Liver (tissue), 3 donors: ENCODE data around the gene DIP2C.

Experiments used
- EGR1 ChIP-seq, 2 donors: IDR thresholded peaks; 2 replicates each; pipeline ENCODE4 v1.6.1; 2016 to 2018; ENCODE audit warnings: antibody characterized with exemption in 2 of 2, low read depth in 2 of 2
- FOXA1 ChIP-seq: IDR thresholded peaks from 2 replicates; pipeline ENCODE4 v1.6.1; 2016; ENCODE audit warnings: antibody characterized with exemption
- GABPA ChIP-seq, 2 donors: IDR thresholded peaks in 1 of 2; conservative IDR thresholded peaks in 1 of 2; 2 replicates each; pipeline ENCODE4 v1.6.1; 2016; ENCODE audit warnings: antibody characterized with exemption in 2 of 2, mild to moderate bottlenecking in 1 of 2, moderate library complexity in 1 of 2
- HNF4A ChIP-seq, 2 donors: conservative IDR thresholded peaks; 2 replicates each; pipeline ENCODE4 v1.6.1; 2016; ENCODE audit warnings: antibody characterized with exemption in 2 of 2, mild to moderate bottlenecking in 2 of 2
- HNF4G ChIP-seq: IDR thresholded peaks from 2 replicates; pipeline ENCODE4 v1.6.1; 2016; ENCODE audit warnings: antibody characterized with exemption
- RAD21 ChIP-seq, 2 donors: IDR thresholded peaks; 2 replicates each; pipeline ENCODE4 v1.6.1; 2016; ENCODE audit warnings: antibody characterized with exemption in 2 of 2, mild to moderate bottlenecking in 2 of 2
- SP1 ChIP-seq: IDR thresholded peaks from 2 replicates; pipeline ENCODE4 v1.6.1; 2018; ENCODE audit warnings: antibody characterized with exemption, mild to moderate bottlenecking
- TAF1 ChIP-seq: conservative IDR thresholded peaks from 2 replicates; pipeline ENCODE4 v1.6.1; 2016; ENCODE audit warnings: antibody characterized with exemption, mild to moderate bottlenecking
- YY1 ChIP-seq: IDR thresholded peaks from 2 replicates; pipeline ENCODE4 v1.6.1; 2016; ENCODE audit warnings: antibody characterized with exemption, mild to moderate bottlenecking
- TF ChIP-seq, protein P1 (sequence below): fragments of 150-350 bp; IDR thresholded peaks from 2 replicates; pipeline ENCODE4 v1.5.1; 2017; ENCODE audit warnings: improper control_type of control experiment, low read depth, low read length; ENCODE audit not compliant: missing input control
- TF ChIP-seq, protein P2 (sequence below): IDR thresholded peaks from 2 replicates; pipeline ENCODE4 v1.6.1; 2016; ENCODE audit warnings: antibody characterized with exemption
- TF ChIP-seq, protein P3 (sequence below): IDR thresholded peaks from 2 replicates; pipeline ENCODE4 v1.6.1; 2016; ENCODE audit warnings: antibody characterized with exemption, mild to moderate bottlenecking
- TF ChIP-seq, protein P4 (sequence below): IDR thresholded peaks from 2 replicates; pipeline ENCODE4 v1.6.1; 2016; ENCODE audit warnings: antibody characterized with exemption
- TF ChIP-seq, protein P5 (sequence below): IDR thresholded peaks from 2 replicates; pipeline ENCODE4 v1.6.1; 2016; ENCODE audit warnings: antibody characterized with exemption
- donor health status: healthy.
- donor health status: healthy.

DNA sequence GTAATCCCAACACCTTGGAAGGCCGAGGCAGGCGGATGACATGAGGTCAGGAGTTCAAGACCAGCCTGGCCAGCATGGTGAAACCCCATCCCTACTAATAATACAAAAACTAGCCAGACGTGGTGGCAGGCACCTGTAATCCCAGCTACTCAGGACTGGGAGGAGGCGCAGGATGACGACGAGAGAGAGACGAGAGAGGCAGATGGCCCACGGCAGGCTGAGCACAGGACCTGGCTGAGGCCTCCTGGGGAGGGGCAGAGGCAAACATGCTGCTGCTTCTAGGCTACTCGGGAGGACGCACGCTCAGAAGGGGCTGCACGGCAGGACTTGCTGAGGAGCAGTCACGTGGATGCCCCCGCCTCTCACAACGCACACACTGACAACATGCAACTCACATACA is 22.4 kb downstream of the DIP2C start:
- TF ChIP-seq, protein P1, sequence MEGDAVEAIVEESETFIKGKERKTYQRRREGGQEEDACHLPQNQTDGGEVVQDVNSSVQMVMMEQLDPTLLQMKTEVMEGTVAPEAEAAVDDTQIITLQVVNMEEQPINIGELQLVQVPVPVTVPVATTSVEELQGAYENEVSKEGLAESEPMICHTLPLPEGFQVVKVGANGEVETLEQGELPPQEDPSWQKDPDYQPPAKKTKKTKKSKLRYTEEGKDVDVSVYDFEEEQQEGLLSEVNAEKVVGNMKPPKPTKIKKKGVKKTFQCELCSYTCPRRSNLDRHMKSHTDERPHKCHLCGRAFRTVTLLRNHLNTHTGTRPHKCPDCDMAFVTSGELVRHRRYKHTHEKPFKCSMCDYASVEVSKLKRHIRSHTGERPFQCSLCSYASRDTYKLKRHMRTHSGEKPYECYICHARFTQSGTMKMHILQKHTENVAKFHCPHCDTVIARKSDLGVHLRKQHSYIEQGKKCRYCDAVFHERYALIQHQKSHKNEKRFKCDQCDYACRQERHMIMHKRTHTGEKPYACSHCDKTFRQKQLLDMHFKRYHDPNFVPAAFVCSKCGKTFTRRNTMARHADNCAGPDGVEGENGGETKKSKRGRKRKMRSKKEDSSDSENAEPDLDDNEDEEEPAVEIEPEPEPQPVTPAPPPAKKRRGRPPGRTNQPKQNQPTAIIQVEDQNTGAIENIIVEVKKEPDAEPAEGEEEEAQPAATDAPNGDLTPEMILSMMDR = no peak
- TF ChIP-seq, protein P2, sequence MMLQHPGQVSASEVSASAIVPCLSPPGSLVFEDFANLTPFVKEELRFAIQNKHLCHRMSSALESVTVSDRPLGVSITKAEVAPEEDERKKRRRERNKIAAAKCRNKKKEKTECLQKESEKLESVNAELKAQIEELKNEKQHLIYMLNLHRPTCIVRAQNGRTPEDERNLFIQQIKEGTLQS = no peak
- TF ChIP-seq, protein P3, sequence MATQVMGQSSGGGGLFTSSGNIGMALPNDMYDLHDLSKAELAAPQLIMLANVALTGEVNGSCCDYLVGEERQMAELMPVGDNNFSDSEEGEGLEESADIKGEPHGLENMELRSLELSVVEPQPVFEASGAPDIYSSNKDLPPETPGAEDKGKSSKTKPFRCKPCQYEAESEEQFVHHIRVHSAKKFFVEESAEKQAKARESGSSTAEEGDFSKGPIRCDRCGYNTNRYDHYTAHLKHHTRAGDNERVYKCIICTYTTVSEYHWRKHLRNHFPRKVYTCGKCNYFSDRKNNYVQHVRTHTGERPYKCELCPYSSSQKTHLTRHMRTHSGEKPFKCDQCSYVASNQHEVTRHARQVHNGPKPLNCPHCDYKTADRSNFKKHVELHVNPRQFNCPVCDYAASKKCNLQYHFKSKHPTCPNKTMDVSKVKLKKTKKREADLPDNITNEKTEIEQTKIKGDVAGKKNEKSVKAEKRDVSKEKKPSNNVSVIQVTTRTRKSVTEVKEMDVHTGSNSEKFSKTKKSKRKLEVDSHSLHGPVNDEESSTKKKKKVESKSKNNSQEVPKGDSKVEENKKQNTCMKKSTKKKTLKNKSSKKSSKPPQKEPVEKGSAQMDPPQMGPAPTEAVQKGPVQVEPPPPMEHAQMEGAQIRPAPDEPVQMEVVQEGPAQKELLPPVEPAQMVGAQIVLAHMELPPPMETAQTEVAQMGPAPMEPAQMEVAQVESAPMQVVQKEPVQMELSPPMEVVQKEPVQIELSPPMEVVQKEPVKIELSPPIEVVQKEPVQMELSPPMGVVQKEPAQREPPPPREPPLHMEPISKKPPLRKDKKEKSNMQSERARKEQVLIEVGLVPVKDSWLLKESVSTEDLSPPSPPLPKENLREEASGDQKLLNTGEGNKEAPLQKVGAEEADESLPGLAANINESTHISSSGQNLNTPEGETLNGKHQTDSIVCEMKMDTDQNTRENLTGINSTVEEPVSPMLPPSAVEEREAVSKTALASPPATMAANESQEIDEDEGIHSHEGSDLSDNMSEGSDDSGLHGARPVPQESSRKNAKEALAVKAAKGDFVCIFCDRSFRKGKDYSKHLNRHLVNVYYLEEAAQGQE = no peak
- no peak for TF ChIP-seq YY1
- TF ChIP-seq, protein P4, sequence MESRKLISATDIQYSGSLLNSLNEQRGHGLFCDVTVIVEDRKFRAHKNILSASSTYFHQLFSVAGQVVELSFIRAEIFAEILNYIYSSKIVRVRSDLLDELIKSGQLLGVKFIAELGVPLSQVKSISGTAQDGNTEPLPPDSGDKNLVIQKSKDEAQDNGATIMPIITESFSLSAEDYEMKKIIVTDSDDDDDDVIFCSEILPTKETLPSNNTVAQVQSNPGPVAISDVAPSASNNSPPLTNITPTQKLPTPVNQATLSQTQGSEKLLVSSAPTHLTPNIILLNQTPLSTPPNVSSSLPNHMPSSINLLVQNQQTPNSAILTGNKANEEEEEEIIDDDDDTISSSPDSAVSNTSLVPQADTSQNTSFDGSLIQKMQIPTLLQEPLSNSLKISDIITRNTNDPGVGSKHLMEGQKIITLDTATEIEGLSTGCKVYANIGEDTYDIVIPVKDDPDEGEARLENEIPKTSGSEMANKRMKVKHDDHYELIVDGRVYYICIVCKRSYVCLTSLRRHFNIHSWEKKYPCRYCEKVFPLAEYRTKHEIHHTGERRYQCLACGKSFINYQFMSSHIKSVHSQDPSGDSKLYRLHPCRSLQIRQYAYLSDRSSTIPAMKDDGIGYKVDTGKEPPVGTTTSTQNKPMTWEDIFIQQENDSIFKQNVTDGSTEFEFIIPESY = no peak
- no peak for TF ChIP-seq TAF1
- TF ChIP-seq EGR1 (IDR thresholded peaks at IDR 0.05; ENCODE audit: low read depth in 2 of 2) = no peak
- TF ChIP-seq SP1 = no peak
- no peak for TF ChIP-seq GABPA (IDR thresholded peaks at IDR 0.05 in 1 of 2, conservative IDR thresholded peaks at IDR 0.05 in 1 of 2)
- TF ChIP-seq HNF4G = no peak
- TF ChIP-seq RAD21 (IDR thresholded peaks at IDR 0.05) = no peak
- TF ChIP-seq, protein P5, sequence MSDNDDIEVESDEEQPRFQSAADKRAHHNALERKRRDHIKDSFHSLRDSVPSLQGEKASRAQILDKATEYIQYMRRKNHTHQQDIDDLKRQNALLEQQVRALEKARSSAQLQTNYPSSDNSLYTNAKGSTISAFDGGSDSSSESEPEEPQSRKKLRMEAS = no peak
- TF ChIP-seq FOXA1 = no peak
- TF ChIP-seq HNF4A (conservative IDR thresholded peaks at IDR 0.05) = no peak
